A549 (cell line): ENCODE measurements around the gene COG3. TPM values are rescaled to one million over a fixed set of nuclear protein-coding genes. Genes with fewer than 3 reads are reported as not detected.

Experiments
- ATAC-seq, 2 experiments: fragments of 200-7000 bp in 1 of 2; fragments of >200 bp in 1 of 2; cut with Nextera tagmentation in 1 of 2; cut with Tn5 transposase in 1 of 2; 3 replicates each; pipeline versions ENCODE4 v1.8.0 to v1.9.1; 2018 to 2020; ENCODE audit warnings: mild to moderate bottlenecking in 1 of 2, moderate library complexity in 1 of 2
- CTCF ChIA-PET: fragments of 300-600 bp; sonication (Branson Sonifier 250); formaldehyde crosslinking; extraction: SDS; loops from one replicate; lab custom pipeline; 2021; ENCODE audit warnings: antibody characterized with exemption, inconsistent platforms; lab: Yijun Ruan, JAX
- POLR2A ChIA-PET: fragments of 350-600 bp; formaldehyde crosslinking; extraction: SDS; loops from one replicate; lab custom pipeline; 2021; ENCODE audit warnings: antibody characterized with exemption, inconsistent platforms; lab: Yijun Ruan, JAX
- DNase-seq, 2 experiments: peaks; one replicate each; pipeline versions ENCODE4 v3.0.0 to v3.0.0-alpha.2; 2011 to 2016; ENCODE audit warnings: low read depth in 1 of 2, low spot score in 1 of 2
- FAIRE-seq: peaks from 2 replicates; lab custom pipeline; 2011; peaks lifted over from hg19 to GRCh38; lab: Jason Lieb, UNC
- H3K27ac ChIP-seq, 2 experiments: fragments of >200 bp; sonication (Bioruptor Twin); formaldehyde crosslinking; 3 replicates each; pipeline ENCODE4 v1.5.1; 2016 to 2017
- H3K4me1 ChIP-seq: fragments of >200 bp; sonication (Bioruptor Twin); formaldehyde crosslinking; 3 replicates; pipeline ENCODE4 v1.6.1; 2016
- H3K4me2 ChIP-seq: fragments of >200 bp; sonication (Bioruptor Twin); formaldehyde crosslinking; 3 replicates; pipeline ENCODE4 v1.6.1; 2016
- H3K4me3 ChIP-seq: fragments of >200 bp; sonication (Bioruptor Twin); formaldehyde crosslinking; 3 replicates; pipeline ENCODE4 v1.5.1; 2016
- H3K9me3 ChIP-seq: fragments of >200 bp; sonication (Bioruptor Twin); formaldehyde crosslinking; 3 replicates; pipeline ENCODE4 v1.6.1; 2016
- BHLHE40 ChIP-seq: IDR thresholded peaks from 2 replicates; pipeline ENCODE4 v1.6.1; 2012; ENCODE audit warnings: low read depth, low read length, inconsistent platforms
- CBX2 ChIP-seq: fragments of 200-600 bp; sonication (generic); IDR thresholded peaks from 2 replicates; pipeline ENCODE4 v1.6.1; 2016; ENCODE audit warnings: low read depth, mild to moderate bottlenecking, borderline replicate concordance
- CHD4 ChIP-seq: fragments of 200-600 bp; sonication (generic); IDR thresholded peaks from 2 replicates; pipeline ENCODE4 v1.6.1; 2016; ENCODE audit warnings: antibody characterized with exemption, mild to moderate bottlenecking, borderline replicate concordance
- EP300 ChIP-seq, 2 experiments: fragments of >200 bp; sonication (Bioruptor Twin); formaldehyde crosslinking; IDR thresholded peaks; 2 replicates in 1 of 2; 3 replicates in 1 of 2; pipeline ENCODE4 v1.6.1; 2016 to 2017
- GATA3 ChIP-seq: IDR thresholded peaks from 2 replicates; pipeline ENCODE4 v1.6.1; 2012; ENCODE audit warnings: borderline replicate concordance
- JUN ChIP-seq, 2 experiments: fragments of >200 bp; sonication (Bioruptor Twin); formaldehyde crosslinking; IDR thresholded peaks; 2 replicates in 1 of 2; 3 replicates in 1 of 2; pipeline ENCODE4 v1.6.1; 2016 to 2017
- NFE2L2 ChIP-seq: fragments of 150-350 bp; conservative IDR thresholded peaks from 2 replicates; pipeline ENCODE4 v1.6.1; 2014; ENCODE audit warnings: low read length
- RAD21 ChIP-seq, 2 experiments: fragments of >200 bp in 1 of 2; sonication (Bioruptor Twin) in 1 of 2; formaldehyde crosslinking in 1 of 2; IDR thresholded peaks in 1 of 2; conservative IDR thresholded peaks in 1 of 2; 2 replicates in 1 of 2; 3 replicates in 1 of 2; pipeline ENCODE4 v1.6.1; 2012 to 2018; ENCODE audit warnings: inconsistent platforms in 1 of 2
- RFX5 ChIP-seq: fragments of 450-650 bp; IDR thresholded peaks from 2 replicates; pipeline ENCODE4 v1.7.1; 2014; ENCODE audit warnings: antibody characterized with exemption, mild to moderate bottlenecking, moderate library complexity
- RNF2 ChIP-seq: fragments of 200-600 bp; sonication (generic); IDR thresholded peaks from 2 replicates; pipeline ENCODE4 v1.6.1; 2016; ENCODE audit warnings: low read depth, mild to moderate bottlenecking, antibody characterized with exemption, moderate library complexity, borderline replicate concordance
- SMC3 ChIP-seq: fragments of >200 bp; sonication (Bioruptor Twin); formaldehyde crosslinking; IDR thresholded peaks from 3 replicates; pipeline ENCODE4 v1.6.1; 2018; ENCODE audit warnings: inconsistent platforms
- SREBF2 ChIP-seq: fragments of 450-650 bp; IDR thresholded peaks from 2 replicates; pipeline ENCODE4 v1.6.1; 2014; ENCODE audit warnings: mild to moderate bottlenecking, moderate library complexity
- TFCP2L1 ChIP-seq: fragments of 250-450 bp; sonication (Bioruptor Pico); IDR thresholded peaks from 2 replicates; pipeline ENCODE4 v1.5.0; 2021; ENCODE audit warnings: mild to moderate bottlenecking
- ZFP36 ChIP-seq: fragments of 450-650 bp; IDR thresholded peaks from 2 replicates; pipeline ENCODE4 v1.6.1; 2014; ENCODE audit warnings: borderline replicate concordance; ENCODE audit not compliant: partially characterized antibody
- WGBS: methylation state at CpG from one replicate; pipeline ENCODE4 v1.1.6; 2017; ENCODE audit errors: missing lambda C conversion rate; 5-methylcytosine and 5-hydroxymethylcytosine counted together
- polyA plus RNA-seq, 4 experiments: library from polyadenylated mRNA; depleted of rRNA in 3 of 4; stranded (reverse); fragments of >200 nt; fragmentation: RNase III in 1 of 4; extraction: RNeasy Plus Mini Kit Qiagen cat#74134 plus additional on column Dnase treatment in 1 of 4; gene quantifications; 2 replicates in 3 of 4; 3 replicates in 1 of 4; pipeline ENCODE4 v1.2.3, GENCODE V29; 2011 to 2017
- TF ChIP-seq, protein P1 (sequence below): fragments of 250-450 bp; sonication (Bioruptor Pico); IDR thresholded peaks from 2 replicates; pipeline ENCODE4 v1.5.0; 2020; ENCODE audit warnings: low read depth, mild to moderate bottlenecking, moderate library complexity
- TF ChIP-seq, protein P2 (sequence below): fragments of >200 bp; sonication (Bioruptor Twin); formaldehyde crosslinking; IDR thresholded peaks from 3 replicates; pipeline ENCODE4 v1.5.1; 2016
- TF ChIP-seq, protein P3 (sequence below): IDR thresholded peaks from 2 replicates; pipeline ENCODE4 v1.6.1; 2012
- TF ChIP-seq, protein P4 (sequence below): IDR thresholded peaks from 2 replicates; pipeline ENCODE4 v1.6.1; 2012; ENCODE audit warnings: low read depth, borderline replicate concordance
- TF ChIP-seq, protein P5 (sequence below): fragments of 150-350 bp; IDR thresholded peaks from 2 replicates; pipeline ENCODE4 v1.6.1; 2014; ENCODE audit warnings: low read depth, mild to moderate bottlenecking, low read length

COG3 gene
- polyA plus RNA-seq, 2 of the 4 experiments (the other 2 are of a cell fraction): 8.2 to 23.3 TPM

DNA sequence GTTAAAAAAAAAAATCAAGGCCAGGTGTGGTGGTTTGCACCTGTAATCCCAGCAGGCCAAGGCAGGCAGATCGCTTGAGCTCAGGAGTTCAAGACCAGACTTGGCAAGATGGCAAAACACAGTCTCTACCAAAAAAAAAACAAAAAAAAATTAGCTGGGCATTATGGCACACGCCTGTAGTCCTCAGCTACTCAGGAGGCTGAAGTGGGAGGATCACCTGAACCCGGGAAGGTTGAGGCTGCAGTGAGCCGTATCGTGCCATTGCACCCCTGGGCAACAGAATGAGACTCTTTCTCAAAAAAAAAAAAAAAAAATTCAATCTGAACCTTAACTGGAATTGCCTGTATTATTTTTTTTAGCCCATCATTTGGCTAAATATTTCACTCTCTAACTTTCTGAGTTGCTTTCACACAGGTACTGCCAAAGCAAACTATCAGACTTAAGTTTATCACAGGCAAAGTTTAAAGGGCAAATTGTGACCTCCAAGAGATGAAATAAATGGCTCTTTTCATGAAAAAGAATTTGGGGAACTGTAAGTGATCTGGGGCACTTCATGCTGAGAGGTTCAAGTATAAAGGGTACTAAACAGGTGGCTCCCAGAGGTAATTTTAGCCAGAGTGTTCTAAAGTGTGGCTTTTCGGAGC, 31.9 kb upstream of the COG3 start:
- CTCF ChIA-PET: no interaction called here
- 81% methylated on average over 6 of the region's 6 CpGs for WGBS
- DNase-seq (no peak), FAIRE-seq (no peak)
- no peaks in the 10 kb centered on the region for H3K9me3 ChIP-seq
- POLR2A ChIA-PET: no interaction called here
- no peaks in the 10 kb centered on the region for H3K4me1 ChIP-seq
- no peak overlapping the region for H3K27ac ChIP-seq
- no peak for TF ChIP-seq JUN (IDR thresholded peaks at IDR 0.05)
- TF ChIP-seq, protein P1, sequence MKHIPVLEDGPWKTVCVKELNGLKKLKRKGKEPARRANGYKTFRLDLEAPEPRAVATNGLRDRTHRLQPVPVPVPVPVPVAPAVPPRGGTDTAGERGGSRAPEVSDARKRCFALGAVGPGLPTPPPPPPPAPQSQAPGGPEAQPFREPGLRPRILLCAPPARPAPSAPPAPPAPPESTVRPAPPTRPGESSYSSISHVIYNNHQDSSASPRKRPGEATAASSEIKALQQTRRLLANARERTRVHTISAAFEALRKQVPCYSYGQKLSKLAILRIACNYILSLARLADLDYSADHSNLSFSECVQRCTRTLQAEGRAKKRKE (CRISPR knock-in tag): no peak
- TF ChIP-seq GATA3: no peak
- no peak for TF ChIP-seq CBX2
- TF ChIP-seq, protein P2, sequence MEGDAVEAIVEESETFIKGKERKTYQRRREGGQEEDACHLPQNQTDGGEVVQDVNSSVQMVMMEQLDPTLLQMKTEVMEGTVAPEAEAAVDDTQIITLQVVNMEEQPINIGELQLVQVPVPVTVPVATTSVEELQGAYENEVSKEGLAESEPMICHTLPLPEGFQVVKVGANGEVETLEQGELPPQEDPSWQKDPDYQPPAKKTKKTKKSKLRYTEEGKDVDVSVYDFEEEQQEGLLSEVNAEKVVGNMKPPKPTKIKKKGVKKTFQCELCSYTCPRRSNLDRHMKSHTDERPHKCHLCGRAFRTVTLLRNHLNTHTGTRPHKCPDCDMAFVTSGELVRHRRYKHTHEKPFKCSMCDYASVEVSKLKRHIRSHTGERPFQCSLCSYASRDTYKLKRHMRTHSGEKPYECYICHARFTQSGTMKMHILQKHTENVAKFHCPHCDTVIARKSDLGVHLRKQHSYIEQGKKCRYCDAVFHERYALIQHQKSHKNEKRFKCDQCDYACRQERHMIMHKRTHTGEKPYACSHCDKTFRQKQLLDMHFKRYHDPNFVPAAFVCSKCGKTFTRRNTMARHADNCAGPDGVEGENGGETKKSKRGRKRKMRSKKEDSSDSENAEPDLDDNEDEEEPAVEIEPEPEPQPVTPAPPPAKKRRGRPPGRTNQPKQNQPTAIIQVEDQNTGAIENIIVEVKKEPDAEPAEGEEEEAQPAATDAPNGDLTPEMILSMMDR: no peak
- TF ChIP-seq, all 56 proteins: peak for 0
- Histone ChIP-seq H3K4me3 (no peak overlapping the region), H3K4me2 (no peak overlapping the region)
- no peak for ATAC-seq

DNA sequence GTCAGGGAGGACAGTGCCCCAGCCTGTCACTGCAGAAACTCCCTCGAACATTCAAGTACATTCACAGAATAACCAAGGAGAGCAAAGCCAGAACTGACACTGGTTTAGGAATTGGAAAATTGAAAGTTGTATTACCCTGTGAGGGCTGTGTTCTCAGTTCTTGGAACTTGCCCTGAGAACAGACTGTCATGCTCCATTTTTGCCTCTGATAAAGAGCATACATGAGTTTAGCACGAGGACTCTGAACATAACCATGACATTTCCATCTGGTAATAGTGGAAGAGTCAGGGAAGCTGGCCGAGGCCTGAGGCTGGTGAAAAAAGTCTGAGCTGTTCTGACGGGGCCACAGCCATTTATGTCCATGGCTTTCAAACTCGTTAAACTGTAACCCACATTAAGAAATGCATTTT, 31.4 kb upstream of the COG3 start:
- Histone ChIP-seq H3K27ac (no peak overlapping the region), H3K9me3 (no peaks in the 10 kb centered on the region), H3K4me3 (no peak overlapping the region), H3K4me1 (no peaks in the 10 kb centered on the region), H3K4me2 (no peak overlapping the region)
- FAIRE-seq (no peak), DNase-seq (no peak), ATAC-seq (no peak)
- ChIA-PET POLR2A (no interaction called here), CTCF (no interaction called here)
- 62% methylated on average over 5 of the region's 5 CpGs for WGBS
- no peak for TF ChIP-seq SMC3
- TF ChIP-seq, protein P3, sequence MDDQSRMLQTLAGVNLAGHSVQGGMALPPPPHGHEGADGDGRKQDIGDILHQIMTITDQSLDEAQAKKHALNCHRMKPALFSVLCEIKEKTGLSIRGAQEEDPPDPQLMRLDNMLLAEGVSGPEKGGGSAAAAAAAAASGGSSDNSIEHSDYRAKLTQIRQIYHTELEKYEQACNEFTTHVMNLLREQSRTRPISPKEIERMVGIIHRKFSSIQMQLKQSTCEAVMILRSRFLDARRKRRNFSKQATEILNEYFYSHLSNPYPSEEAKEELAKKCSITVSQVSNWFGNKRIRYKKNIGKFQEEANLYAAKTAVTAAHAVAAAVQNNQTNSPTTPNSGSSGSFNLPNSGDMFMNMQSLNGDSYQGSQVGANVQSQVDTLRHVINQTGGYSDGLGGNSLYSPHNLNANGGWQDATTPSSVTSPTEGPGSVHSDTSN: no peak

DNA sequence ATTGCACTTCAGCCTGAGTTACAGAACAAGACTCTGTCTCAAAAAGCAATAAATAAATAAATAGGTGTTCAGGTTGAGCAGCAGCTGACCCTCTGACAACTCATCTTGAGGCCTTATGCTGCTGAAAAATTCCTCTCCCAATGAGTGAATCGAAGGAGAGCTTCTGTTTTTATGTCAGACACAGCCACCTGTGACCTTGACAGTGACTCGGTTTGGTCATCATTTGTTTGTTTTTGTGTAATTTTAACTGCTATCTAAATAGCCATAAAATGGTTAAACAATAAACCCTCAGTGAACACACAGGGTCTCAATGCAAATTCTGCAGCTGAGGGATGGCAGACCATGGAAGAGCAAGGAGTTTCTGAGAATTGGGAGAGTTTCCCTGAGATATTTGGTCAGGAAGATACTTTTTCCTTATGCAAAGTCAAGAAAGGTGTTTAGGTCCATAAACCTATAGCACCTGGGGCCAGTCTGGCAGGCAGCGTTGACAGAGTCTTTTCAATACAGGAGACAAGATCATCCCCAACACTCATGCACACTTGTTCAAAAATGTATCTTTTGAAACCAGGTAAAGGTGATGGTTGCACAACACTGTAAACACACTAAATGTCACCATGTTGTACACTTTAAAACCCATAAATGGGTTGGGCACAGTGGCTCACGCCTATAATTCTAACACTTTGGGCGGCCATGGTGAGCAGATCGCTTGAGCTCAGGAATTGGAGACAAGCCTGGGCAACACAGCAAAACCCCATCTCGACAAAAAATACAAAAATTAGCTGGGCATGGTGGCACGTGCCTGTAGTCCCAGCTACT, 30.0 kb upstream of the COG3 start:
- 58% methylated on average over 8 of the region's 8 CpGs for WGBS
- H3K9me3 ChIP-seq: no peaks in the 10 kb centered on the region
- H3K4me3 ChIP-seq: no peak overlapping the region
- ATAC-seq (no peak), FAIRE-seq (no peak)
- H3K4me2 ChIP-seq: no peak overlapping the region
- no peak overlapping the region for H3K27ac ChIP-seq
- TF ChIP-seq EP300 (IDR thresholded peaks at IDR 0.05) (no peak), TFCP2L1 (CRISPR knock-in tag) (no peak), SMC3 (no peak), CHD4 (no peak), SREBF2 (no peak)
- TF ChIP-seq, all 56 proteins: peak for 0
- no peak for DNase-seq
- 0 out of 3 replicates have a peak, but pooled peaks cover under 1% of the 10 kb centered on the region for H3K4me1 ChIP-seq
- POLR2A ChIA-PET: no interaction called here
- CTCF ChIA-PET: interaction anchor here (0.6 kb wide), 1 partner anchor 25 kb away, joined by 4 read pairs; no protein-coding TSS in a partner anchor

DNA sequence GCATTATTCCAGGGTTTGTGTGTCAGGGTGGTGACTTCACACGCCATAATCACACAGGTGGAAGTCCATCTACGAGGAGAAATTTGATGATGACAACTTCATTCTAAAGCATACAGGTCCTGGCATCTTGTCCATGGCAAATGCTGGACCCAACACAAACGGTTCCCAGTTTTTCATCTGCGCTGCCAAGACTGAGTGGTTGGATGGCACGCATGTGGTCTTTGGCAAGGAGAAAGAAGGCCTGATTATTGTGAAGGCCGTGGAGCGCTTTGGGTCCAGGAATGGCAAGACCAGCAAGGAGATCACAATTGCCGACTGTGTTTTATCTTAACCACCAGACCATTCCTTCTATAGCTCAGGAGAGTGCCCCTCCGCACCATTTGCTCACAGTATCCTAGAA, 28.4 kb upstream of the COG3 start:
- Histone ChIP-seq H3K27ac (no peak overlapping the region), H3K4me3 (no peak overlapping the region)
- ATAC-seq (no peak), DNase-seq (no peak)
- POLR2A ChIA-PET: no interaction called here
- TF ChIP-seq RNF2 (no peak), RAD21 (conservative IDR thresholded peaks at IDR 0.05 in 1 of 2, IDR thresholded peaks at IDR 0.05 in 1 of 2) (no peak), ZFP36 (no peak), RFX5 (no peak), BHLHE40 (no peak), TFCP2L1 (CRISPR knock-in tag) (no peak), SREBF2 (no peak), NFE2L2 (no peak)
- TF ChIP-seq, protein P4, sequence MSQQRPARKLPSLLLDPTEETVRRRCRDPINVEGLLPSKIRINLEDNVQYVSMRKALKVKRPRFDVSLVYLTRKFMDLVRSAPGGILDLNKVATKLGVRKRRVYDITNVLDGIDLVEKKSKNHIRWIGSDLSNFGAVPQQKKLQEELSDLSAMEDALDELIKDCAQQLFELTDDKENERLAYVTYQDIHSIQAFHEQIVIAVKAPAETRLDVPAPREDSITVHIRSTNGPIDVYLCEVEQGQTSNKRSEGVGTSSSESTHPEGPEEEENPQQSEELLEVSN: no peak
- TF ChIP-seq, protein P5, sequence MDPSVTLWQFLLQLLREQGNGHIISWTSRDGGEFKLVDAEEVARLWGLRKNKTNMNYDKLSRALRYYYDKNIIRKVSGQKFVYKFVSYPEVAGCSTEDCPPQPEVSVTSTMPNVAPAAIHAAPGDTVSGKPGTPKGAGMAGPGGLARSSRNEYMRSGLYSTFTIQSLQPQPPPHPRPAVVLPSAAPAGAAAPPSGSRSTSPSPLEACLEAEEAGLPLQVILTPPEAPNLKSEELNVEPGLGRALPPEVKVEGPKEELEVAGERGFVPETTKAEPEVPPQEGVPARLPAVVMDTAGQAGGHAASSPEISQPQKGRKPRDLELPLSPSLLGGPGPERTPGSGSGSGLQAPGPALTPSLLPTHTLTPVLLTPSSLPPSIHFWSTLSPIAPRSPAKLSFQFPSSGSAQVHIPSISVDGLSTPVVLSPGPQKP: no peak
- TF ChIP-seq, all 56 proteins: peak for 0
- Histone ChIP-seq H3K9me3 (no peaks in the 10 kb centered on the region), H3K4me1 (peaks cover 10% of the 10 kb centered on the region; the same call in 2 of the 3 replicates), H3K4me2 (no peak overlapping the region)
- FAIRE-seq: no peak
- CTCF ChIA-PET: no interaction called here
- WGBS: 77% methylated on average over 9 of the region's 9 CpGs
